Measurements from ENCODE around the gene NAA38.

Gene NAA38

DNA sequence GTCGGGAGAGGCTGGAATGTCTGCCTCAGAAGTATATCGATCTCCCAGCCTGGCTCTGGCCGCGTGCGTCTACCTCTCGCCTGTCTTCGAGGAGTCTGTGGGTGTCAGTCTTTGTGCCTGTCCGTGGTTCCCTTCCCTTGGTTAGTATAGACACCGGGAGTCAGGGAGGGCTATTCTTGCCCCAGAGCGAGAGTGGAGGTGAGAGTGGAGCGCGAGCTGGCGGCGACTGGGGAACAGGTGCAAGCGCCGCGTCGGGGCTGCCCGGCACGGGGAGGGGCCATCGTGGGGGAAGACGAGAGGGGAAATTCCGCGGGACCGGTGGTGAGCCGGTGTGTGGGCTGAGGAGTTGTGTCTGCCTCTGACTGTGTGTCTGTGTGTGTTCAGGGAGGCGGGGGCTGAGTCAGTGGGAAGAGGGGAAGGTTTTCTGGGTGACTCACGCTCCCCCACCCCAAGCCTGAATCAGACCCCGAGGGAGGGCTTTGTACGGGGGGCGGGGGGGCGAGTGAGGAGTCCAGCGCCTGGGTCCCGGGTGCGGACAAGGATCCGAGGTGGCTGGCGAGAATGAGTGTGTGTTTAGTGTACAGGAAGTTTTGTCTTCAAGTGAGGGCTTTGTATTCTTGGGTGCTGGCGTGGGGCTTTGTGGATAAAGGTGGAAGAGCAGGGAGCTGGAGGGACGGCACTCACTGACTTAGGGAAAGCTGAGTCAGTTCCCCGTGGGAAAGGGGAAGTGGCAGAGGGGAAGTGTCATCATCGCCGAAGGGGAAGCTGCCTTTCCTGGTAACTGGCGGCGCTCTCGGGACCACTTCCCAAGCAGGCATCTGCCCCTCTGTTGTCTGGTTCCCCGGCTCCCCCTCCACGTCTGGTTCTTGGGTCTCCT lies 14.7 kb downstream of the NAA38 start (continued):
- TF ChIP-seq ZNF366 (tag by site-specific recombination; conservative IDR thresholded peaks at IDR 0.05) (peak; percentile 83), ZNF660 (tag by site-specific recombination; IDR thresholded peaks at IDR 0.05) (no peak), ZNF16 (tag by site-specific recombination; IDR thresholded peaks at IDR 0.05; ENCODE audit: low read depth) (no peak), ZNF211 (tag by site-specific recombination; IDR thresholded peaks at IDR 0.05; ENCODE audit: low read depth) (no peak)
- TF ChIP-seq, protein P1, sequence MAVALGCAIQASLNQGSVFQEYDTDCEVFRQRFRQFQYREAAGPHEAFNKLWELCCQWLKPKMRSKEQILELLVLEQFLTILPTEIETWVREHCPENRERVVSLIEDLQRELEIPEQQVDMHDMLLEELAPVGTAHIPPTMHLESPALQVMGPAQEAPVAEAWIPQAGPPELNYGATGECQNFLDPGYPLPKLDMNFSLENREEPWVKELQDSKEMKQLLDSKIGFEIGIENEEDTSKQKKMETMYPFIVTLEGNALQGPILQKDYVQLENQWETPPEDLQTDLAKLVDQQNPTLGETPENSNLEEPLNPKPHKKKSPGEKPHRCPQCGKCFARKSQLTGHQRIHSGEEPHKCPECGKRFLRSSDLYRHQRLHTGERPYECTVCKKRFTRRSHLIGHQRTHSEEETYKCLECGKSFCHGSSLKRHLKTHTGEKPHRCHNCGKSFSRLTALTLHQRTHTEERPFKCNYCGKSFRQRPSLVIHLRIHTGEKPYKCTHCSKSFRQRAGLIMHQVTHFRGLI (tag by site-specific recombination; IDR thresholded peaks at IDR 0.05) = no peak

- peaks cover 31% of the 10 kb centered on the region for H3K4me1 ChIP-seq (ENCODE audit: control insufficient read depth, insufficient read depth, low read length)
- POLR2A ChIA-PET = interaction anchor here (0.6 to 7.7 kb wide), 15 partner anchors 8 to 221 kb away, joined by 3 to 110 read pairs (median 4); partner anchors contain the start of genes CYB5D1, KDM6B, NAA38 and TMEM88
- peak overlapping the region; percentile 96 for H3K27ac ChIP-seq (ENCODE audit: extremely low read depth, low read depth, low read length)
- CTCF ChIA-PET = interaction anchor here (0.8 to 2.0 kb wide), 5 partner anchors 9 to 215 kb away, joined by 3 to 7 read pairs (median 4); partner anchors contain the start of gene NAA38
- H3K4me3 ChIP-seq (ENCODE audit: low read depth, low read length) = peak overlapping the region; percentile 70
- H3K36me3 ChIP-seq (ENCODE audit: control insufficient read depth in 2 of 2, insufficient read depth in 1 of 2, low read length in 2 of 2) = peaks cover 5 to 22% of the 10 kb centered on the region in 2 experiments; a peak in 2 of 3 replicates
- no peaks in the 10 kb centered on the region for H3K9me3 ChIP-seq (ENCODE audit: control insufficient read depth, insufficient read depth, low read depth, low read length)
- TF ChIP-seq EGR2 (tag by site-specific recombination; IDR thresholded peaks at IDR 0.05; ENCODE audit: low read depth) (peak; percentile 26; the same call in 1 of the 2 replicates), ZIC2 (tag by site-specific recombination; IDR thresholded peaks at IDR 0.05) (peak; percentile 92), BCL11B (tag by site-specific recombination; IDR thresholded peaks at IDR 0.05; ENCODE audit: low read depth) (no peak), ZNF248 (tag by site-specific recombination; IDR thresholded peaks at IDR 0.05) (no peak), ZNF350 (tag by site-specific recombination; IDR thresholded peaks at IDR 0.05) (no peak), MZF1 (tag by site-specific recombination; IDR thresholded peaks at IDR 0.05; ENCODE audit: borderline replicate concordance) (no peak), ZBTB21 (tag by site-specific recombination; IDR thresholded peaks at IDR 0.05) (peak; percentile 6; the same call in 1 of the 2 replicates), MEIS1 (CRISPR knock-in tag; IDR thresholded peaks at IDR 0.05; ENCODE audit: borderline replicate concordance) (no peak), ZNF521 (tag by site-specific recombination; IDR thresholded peaks at IDR 0.05) (no peak), ZNF280D (tag by site-specific recombination; IDR thresholded peaks at IDR 0.05) (no peak), GLI2 (tag by site-specific recombination; IDR thresholded peaks at IDR 0.05; ENCODE audit: borderline replicate concordance, low read depth) (no peak), ATF2 (tag by site-specific recombination; IDR thresholded peaks at IDR 0.05; ENCODE audit: low read depth) (no peak), ZNF426 (tag by site-specific recombination; IDR thresholded peaks at IDR 0.05) (no peak), ZNF146 (tag by site-specific recombination; IDR thresholded peaks at IDR 0.05) (peak; percentile 2; the same call in 1 of the 2 replicates), ZSCAN23 (tag by site-specific recombination; IDR thresholded peaks at IDR 0.05) (no peak), ZNF16 (tag by site-specific recombination; IDR thresholded peaks at IDR 0.05; ENCODE audit: low read depth) (no peak), ZNF791 (tag by site-specific recombination; IDR thresholded peaks at IDR 0.05) (no peak), ZNF184 (tag by site-specific recombination; IDR thresholded peaks at IDR 0.05) (peak; percentile 22; the same call in 1 of the 2 replicates), ZXDB (tag by site-specific recombination; IDR thresholded peaks at IDR 0.05) (peak; percentile 60), ZBTB17 (tag by site-specific recombination; IDR thresholded peaks at IDR 0.05) (no peak), YY2 (tag by site-specific recombination; IDR thresholded peaks at IDR 0.05) (no peak)
- TF ChIP-seq, protein P2, sequence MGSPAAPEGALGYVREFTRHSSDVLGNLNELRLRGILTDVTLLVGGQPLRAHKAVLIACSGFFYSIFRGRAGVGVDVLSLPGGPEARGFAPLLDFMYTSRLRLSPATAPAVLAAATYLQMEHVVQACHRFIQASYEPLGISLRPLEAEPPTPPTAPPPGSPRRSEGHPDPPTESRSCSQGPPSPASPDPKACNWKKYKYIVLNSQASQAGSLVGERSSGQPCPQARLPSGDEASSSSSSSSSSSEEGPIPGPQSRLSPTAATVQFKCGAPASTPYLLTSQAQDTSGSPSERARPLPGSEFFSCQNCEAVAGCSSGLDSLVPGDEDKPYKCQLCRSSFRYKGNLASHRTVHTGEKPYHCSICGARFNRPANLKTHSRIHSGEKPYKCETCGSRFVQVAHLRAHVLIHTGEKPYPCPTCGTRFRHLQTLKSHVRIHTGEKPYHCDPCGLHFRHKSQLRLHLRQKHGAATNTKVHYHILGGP (tag by site-specific recombination; IDR thresholded peaks at IDR 0.05) = no peak
- TF ChIP-seq, protein P3, sequence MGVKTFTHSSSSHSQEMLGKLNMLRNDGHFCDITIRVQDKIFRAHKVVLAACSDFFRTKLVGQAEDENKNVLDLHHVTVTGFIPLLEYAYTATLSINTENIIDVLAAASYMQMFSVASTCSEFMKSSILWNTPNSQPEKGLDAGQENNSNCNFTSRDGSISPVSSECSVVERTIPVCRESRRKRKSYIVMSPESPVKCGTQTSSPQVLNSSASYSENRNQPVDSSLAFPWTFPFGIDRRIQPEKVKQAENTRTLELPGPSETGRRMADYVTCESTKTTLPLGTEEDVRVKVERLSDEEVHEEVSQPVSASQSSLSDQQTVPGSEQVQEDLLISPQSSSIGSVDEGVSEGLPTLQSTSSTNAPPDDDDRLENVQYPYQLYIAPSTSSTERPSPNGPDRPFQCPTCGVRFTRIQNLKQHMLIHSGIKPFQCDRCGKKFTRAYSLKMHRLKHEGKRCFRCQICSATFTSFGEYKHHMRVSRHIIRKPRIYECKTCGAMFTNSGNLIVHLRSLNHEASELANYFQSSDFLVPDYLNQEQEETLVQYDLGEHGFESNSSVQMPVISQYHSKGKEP (tag by site-specific recombination; IDR thresholded peaks at IDR 0.05) = no peak
These were observed 15.4 kb downstream of the NAA38 start for GRCh38 chr17:7841915-7842379.

Data from HEK293 (cell line).